ENCODE results near the gene UNC80.

Gene UNC80

GRCh38 chr2:209766613-209767012 is 5.0 kb upstream of the UNC80 start:
- no peak for DNase-seq (ENCODE audit: low read depth)
- no peak overlapping the region for H3K4me3 ChIP-seq (ENCODE audit: low read depth, low read length)
- TF ChIP-seq, protein P1, sequence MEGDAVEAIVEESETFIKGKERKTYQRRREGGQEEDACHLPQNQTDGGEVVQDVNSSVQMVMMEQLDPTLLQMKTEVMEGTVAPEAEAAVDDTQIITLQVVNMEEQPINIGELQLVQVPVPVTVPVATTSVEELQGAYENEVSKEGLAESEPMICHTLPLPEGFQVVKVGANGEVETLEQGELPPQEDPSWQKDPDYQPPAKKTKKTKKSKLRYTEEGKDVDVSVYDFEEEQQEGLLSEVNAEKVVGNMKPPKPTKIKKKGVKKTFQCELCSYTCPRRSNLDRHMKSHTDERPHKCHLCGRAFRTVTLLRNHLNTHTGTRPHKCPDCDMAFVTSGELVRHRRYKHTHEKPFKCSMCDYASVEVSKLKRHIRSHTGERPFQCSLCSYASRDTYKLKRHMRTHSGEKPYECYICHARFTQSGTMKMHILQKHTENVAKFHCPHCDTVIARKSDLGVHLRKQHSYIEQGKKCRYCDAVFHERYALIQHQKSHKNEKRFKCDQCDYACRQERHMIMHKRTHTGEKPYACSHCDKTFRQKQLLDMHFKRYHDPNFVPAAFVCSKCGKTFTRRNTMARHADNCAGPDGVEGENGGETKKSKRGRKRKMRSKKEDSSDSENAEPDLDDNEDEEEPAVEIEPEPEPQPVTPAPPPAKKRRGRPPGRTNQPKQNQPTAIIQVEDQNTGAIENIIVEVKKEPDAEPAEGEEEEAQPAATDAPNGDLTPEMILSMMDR (IDR thresholded peaks at IDR 0.05; ENCODE audit: low read depth, low read length): no peak
- no peak for TF ChIP-seq POLR2A (IDR thresholded peaks at IDR 0.05; ENCODE audit: extremely low read depth, insufficient read length)

DNA sequence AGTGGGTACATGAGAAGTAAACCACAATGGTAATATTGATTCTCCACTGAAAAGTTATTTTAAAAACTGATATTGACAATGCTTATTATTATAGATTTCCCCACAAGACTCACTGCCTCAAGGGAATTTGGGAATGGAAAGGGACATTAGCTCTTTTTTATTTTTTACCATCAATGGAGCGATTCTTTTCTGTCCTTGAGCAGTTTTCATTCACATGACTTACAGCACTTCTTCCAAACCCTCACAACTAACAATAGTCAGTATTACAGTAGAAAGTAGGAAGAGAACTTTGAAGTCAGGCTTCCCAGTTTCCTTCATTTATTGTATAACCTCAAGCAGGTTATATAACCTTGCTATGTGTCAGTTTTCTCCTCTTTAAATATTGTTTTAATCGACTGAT is 4.3 kb upstream of the UNC80 start:
- no peak overlapping the region for H3K4me3 ChIP-seq (ENCODE audit: low read depth, low read length)
- no peak for DNase-seq (ENCODE audit: low read depth)
- no peak for TF ChIP-seq MYC (IDR thresholded peaks at IDR 0.05; ENCODE audit: low read depth, low read length)
- TF ChIP-seq MAX (IDR thresholded peaks at IDR 0.05; ENCODE audit: low read depth, low read length): no peak
- TF ChIP-seq POLR2A (IDR thresholded peaks at IDR 0.05; ENCODE audit: extremely low read depth, insufficient read length): no peak
- TF ChIP-seq, protein P1 (IDR thresholded peaks at IDR 0.05; ENCODE audit: low read depth, low read length): no peak

DNA sequence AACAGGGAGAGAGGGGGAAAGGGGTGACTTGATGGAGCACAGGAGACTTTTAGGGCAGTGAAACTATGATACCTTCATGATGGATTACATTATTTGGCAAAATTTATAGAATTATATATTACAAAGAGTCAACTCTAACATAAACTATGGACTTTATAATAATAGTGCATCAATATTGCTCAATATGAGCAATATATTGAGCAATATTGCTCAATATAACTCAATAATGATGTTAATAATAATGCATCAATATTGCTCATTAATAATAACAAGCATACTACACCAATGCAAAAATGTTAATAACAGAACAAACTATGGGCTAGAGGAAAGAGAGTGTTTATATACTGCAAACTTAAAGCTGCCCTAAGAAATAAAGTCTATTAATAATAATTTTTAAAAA is 3.1 kb upstream of the UNC80 start:
- no peak overlapping the region for H3K4me3 ChIP-seq (ENCODE audit: low read depth, low read length)
- no peak for DNase-seq (ENCODE audit: low read depth)
- no peak for TF ChIP-seq MYC (IDR thresholded peaks at IDR 0.05; ENCODE audit: low read depth, low read length)
- no peak for TF ChIP-seq MAX (IDR thresholded peaks at IDR 0.05; ENCODE audit: low read depth, low read length)

GRCh38 chr2:209772290-209772685 is 656 bp downstream of the UNC80 start:
- H3K4me3 ChIP-seq (ENCODE audit: low read depth, low read length): no peak overlapping the region
- DNase-seq (ENCODE audit: low read depth): no peak
- no peak for TF ChIP-seq MAX (IDR thresholded peaks at IDR 0.05; ENCODE audit: low read depth, low read length)
- TF ChIP-seq POLR2A (IDR thresholded peaks at IDR 0.05; ENCODE audit: extremely low read depth, insufficient read length): no peak
- TF ChIP-seq, protein P1 (IDR thresholded peaks at IDR 0.05; ENCODE audit: low read depth, low read length): no peak
- no peak for TF ChIP-seq MYC (IDR thresholded peaks at IDR 0.05; ENCODE audit: low read depth, low read length)

- no peak for TF ChIP-seq POLR2A (IDR thresholded peaks at IDR 0.05; ENCODE audit: extremely low read depth, insufficient read length)
- TF ChIP-seq MAX (IDR thresholded peaks at IDR 0.05; ENCODE audit: low read depth, low read length): no peak
- TF ChIP-seq, protein P1 (IDR thresholded peaks at IDR 0.05; ENCODE audit: low read depth, low read length): no peak
- TF ChIP-seq MYC (IDR thresholded peaks at IDR 0.05; ENCODE audit: low read depth, low read length): no peak
- H3K4me3 ChIP-seq (ENCODE audit: low read depth, low read length): no peak overlapping the region
- no peak for DNase-seq (ENCODE audit: low read depth)
These were observed 1.7 kb downstream of the UNC80 start for GRCh38 chr2:209773377-209773776.

GRCh38 chr2:209787416-209787815 is 15.8 kb downstream of the UNC80 start:
- H3K4me3 ChIP-seq (ENCODE audit: low read depth, low read length): no peak overlapping the region
- no peak for TF ChIP-seq POLR2A (IDR thresholded peaks at IDR 0.05; ENCODE audit: extremely low read depth, insufficient read length)
- TF ChIP-seq, protein P1 (IDR thresholded peaks at IDR 0.05; ENCODE audit: low read depth, low read length): no peak
- no peak for TF ChIP-seq MAX (IDR thresholded peaks at IDR 0.05; ENCODE audit: low read depth, low read length)
- no peak for TF ChIP-seq MYC (IDR thresholded peaks at IDR 0.05; ENCODE audit: low read depth, low read length)
- no peak for DNase-seq (ENCODE audit: low read depth)
